GM18505 (cell line): ENCODE measurements around the gene PDE1C.

Experiments
- ATAC-seq: cut with Tn5 transposase; IDR thresholded peaks from one replicate; pipeline ENCODE4 v1.9.1; 2021; ENCODE audit not compliant: unreplicated experiment
- POLR2A ChIP-seq: IDR thresholded peaks from 4 replicates; pipeline ENCODE4 v1.6.1; 2011; ENCODE audit warnings: borderline replicate concordance; ENCODE audit not compliant: insufficient read depth, insufficient read length; ENCODE audit errors: extremely low read depth

PDE1C gene

DNA sequence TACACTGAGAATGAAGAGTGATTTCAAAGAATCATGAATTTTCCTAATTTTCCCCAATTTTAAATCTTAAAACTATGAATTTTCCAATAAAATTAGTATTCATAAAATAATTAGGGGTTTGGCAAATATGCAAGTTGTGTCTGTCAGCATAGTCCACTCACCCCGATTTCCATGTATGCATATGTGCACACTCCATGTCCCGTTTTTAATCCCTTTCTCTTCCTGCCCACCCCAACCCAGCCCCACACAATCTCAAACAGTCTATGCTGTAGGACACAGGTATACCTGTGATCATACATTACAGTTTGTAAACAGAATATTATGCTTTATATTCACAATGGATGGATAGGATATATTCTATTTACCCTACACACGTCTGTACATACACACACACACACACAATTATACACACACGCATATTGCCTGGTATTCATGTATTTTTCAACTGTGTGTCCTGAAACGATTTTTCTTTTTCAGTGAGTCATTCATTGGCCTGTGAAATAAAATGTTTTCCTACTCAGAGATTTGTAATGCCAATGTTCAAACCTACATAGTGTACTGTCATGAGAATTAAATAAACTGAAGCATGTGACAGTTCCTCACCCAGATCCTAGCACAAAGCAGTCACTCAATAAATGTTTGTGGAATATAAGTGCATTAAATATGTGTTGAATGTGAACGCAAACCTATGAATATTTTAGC lies 144.3 kb downstream of the PDE1C start:
- no peak for TF ChIP-seq POLR2A
- ATAC-seq = no peak

DNA sequence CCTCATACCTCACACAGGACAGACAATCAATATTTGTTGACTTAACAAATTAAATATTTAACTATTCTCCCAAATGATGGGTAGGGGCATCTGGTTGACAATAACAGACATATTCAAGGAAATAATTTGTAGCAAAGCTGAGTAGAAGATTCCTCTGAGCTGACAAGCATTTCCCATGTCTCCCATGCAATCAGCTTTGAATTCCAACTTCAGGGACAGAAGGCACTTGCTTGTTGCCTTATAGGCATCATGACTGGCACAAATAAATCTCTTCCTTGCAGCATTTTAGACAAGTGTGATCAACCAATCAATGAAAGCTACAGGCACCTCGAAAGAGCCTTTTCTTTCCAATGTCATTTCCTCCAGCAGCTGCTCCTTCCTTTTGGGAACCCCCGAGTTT lies 146.0 kb downstream of the PDE1C start:
- no peak for ATAC-seq
- TF ChIP-seq POLR2A = no peak

DNA sequence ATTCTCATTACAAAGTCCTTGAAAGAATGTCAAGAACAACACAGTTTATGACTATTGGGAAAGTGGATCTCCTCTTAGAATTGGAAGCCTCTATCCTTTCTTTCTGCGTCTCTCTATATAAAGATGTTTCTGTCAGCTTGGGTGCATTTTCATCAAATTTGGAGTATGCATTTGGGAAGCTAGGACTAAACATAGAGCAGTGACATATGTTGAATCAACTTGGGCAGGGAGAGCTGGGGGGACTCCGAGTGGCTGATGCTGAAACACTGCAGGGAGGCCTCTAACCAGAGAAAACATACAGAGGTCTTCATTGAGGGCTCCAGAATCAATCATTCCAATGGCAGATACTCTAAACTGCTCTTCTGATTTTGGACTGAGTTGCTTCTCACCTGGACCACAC lies 147.4 kb downstream of the PDE1C start:
- TF ChIP-seq POLR2A = no peak
- ATAC-seq = no peak

DNA sequence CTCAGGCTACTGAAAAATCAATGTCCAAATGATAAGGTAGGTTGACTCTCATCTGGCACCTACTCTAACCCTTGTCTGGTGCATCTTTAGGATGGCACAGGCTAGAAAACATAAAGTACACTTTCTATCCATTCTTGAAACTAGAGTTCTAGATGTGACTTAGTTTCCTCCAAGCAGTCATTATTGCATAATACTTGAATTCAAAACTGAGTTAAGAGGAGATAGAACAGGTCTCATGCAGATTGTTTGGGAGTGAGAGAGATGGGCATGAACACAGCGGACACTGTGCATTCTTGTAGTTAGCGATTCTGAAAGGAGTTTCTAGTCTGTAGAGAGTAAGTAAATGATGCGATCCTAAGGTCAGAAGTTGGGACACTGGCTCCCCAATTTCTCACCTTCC lies 149.2 kb downstream of the PDE1C start:
- no peak for TF ChIP-seq POLR2A
- no peak for ATAC-seq

DNA sequence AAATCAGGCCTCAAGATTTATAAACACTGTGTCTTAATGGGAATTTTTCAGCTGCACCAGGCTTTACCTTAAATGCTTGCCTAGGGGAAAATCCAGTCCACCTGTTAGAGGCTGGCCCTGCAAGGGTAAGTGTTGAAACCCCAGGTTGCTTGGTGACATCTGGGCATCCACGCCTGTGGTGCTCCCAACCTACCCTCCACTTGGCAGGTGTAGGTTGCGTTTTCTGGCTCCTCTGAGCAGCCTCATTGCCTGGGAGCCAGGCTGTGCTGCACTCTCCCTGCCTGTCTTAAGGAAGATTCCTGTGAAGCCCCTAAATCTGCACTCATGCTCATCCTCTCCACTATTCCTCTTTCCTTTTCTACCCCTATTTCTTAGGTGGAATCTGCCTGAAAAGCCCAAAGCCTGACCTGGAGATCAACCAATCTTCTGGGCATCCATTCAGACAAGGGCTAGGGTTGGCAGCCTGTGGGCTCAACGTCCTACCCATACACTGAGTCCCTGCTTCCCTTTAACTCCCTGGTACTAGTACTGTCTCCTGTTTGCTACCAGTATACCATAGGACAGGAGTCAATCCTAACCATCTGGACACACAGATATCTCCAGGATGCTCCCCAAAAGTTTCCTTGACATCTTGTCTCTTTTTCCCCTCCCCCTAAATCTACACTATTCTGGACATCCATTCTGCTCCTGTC lies 150.4 kb downstream of the PDE1C start:
- no peak for TF ChIP-seq POLR2A

DNA sequence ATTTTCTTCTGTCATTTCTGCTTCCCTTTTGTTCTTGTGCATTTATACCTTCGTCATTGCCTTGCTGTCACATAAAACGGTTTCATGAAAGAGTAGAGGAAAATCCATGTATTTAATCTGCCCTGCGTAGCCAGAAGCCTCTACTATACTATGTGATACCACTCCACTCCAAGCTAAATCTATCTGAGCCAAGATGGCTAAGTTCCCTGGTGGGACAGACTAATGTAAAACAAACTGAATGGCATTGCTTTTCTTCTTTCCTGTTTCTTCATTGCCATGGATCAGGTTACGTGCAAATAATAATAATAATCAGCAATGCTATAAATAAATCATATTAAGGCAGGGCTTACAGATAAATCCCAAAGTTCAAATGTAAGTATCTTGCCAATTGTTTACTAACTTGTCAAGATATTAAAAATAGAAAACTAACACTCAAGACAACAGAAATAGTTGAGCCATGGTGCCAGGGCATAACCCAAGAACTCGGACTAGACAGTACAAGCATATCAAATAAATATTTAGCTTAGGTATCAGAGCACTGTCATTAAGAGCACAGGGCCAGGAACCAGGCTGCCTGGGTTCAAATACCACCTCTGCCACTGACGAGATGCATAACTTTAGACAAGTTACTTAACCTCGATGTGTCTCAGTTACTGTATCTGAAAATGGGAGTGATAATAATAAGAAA lies 151.4 kb downstream of the PDE1C start:
- TF ChIP-seq POLR2A = no peak
- no peak for ATAC-seq

More for the DNA sequence above, 150.4 kb downstream of the PDE1C start:
- no peak for ATAC-seq

DNA sequence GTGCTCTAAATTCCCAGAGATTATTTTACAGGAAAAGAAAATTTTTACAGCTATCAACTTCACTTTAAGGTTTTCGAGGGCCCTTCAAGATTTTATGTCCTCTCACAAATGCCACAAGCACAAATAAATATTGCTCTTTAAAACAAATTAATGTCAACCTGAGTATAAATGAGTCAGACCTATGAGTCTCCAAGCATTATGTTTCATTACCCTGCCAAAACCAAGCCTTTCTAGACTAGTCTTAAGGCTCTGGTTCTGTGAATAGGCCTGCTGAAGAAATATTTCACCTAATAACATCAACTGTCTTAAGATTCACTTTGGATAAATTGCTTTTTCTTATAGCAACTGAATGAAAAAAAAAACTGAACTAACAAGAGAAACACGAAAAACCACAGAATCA lies 153.0 kb downstream of the PDE1C start:
- TF ChIP-seq POLR2A = no peak
- no peak for ATAC-seq

DNA sequence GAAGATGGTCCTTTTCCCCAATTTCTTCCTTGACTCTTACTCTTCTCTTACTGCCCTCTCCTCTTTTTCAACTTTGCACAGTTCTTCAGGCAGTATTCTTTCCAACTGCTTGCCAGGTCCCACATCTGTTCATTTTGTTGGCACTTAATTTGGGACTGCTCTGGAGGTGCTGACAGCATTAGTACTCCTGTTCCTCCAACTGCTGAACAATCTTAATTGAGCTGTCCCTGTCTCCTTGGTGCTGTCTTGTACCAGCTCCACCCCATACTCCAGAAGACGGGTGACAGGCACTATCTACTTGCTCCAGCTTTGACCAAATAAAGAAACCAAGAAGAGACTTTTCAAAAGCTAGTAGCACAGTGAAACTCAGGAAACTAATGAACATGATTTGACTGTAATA lies 160.0 kb downstream of the PDE1C start:
- no peak for ATAC-seq
- TF ChIP-seq POLR2A = no peak

DNA sequence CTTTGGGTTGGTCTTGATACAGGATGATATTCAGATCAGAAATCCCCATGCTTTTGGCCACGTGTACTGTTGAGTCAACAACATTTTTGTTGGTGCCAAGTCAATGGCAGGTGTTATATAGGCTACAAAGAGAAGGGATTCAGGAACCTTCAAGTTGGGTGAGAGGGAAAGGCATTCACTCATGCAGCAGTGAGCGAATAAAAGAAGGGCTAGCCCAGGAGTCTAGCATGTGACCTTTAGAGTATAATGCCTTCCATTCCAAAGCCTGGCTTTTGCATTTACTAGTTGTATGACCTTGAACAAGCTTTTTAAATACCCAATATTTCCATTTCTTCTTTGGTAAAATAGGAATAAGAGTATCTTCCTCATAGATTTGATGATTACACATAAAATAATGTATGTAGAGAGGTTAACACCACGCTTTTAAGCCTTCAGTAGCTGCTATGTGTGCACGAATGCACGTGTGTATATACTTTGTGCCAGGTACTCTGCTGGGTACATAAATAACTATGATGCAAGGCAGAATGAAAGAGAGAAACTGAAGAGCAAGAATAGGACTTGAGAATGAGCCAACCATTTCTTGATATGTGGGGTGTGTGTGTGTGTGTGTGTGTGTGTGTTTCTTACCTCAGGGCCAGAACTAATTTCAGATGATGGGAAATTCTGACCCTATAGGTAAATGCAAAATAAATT lies 163.6 kb downstream of the PDE1C start:
- no peak for ATAC-seq
- no peak for TF ChIP-seq POLR2A

DNA sequence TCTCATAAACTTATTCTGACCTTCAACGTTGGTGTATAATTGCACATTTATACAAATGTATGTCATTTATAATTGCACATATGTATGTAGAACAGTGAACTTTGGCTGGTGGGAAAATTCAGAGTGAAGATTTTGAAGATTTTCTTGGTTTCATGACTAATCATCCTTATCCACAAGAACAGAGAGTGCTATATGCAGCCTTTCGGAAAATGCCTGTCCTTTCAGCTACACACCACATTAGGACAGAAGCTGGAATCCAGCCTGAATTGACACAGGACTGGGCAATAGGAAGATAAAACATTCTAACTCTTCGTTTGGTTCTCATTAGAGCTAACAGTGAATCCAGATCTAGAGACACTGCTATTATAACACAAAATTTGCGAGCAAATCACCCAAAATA lies 166.2 kb downstream of the PDE1C start:
- TF ChIP-seq POLR2A = no peak

DNA sequence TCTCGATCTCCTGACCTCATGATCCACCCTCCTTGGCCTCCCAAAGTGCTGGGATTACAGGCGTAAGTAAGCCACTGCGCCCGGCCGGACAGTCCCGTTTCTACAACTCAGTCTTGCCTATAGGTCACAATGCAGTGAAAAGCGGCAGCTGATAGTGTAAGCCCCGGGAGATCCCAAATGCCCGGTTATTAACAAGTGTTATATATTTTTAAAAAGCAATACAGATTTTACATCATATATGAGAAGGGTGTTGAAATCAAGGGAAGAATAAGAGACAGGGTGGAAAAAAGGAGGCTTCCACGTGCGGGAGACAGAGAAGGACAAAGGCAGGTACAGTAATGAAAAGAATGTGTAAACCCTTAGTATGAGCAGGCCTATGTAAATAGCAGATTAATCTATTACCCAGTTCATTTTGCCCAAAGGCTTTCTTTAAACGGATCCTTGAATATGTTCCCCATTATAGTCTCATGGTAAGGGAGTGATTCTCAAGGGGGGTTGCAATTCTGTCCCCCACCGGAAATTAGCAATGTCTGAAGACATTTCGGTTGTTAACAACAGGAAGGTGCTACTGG lies 170.8 kb downstream of the PDE1C start:
- no peak for ATAC-seq
- no peak for TF ChIP-seq POLR2A

More for the DNA sequence above, 166.2 kb downstream of the PDE1C start:
- no peak for ATAC-seq

DNA sequence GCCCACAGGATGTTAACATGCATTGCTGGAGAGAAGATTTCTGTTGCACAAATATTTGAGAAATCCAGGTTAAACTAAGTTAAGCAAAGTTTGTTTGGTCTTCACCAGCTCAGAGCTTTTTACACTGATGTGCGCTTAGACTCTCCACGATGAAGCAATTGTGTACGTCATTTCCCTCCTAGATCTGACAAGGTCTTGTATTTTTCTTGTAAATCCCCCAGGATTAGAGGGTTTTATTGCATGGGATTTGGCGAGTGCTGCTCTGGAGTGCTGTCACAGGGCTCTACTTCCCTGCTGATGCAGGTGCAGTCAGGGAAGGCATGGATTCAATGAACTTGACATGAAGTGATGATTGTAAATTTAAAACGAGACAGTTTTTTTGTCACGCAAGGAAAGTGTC lies 173.3 kb downstream of the PDE1C start:
- TF ChIP-seq POLR2A = no peak
- no peak for ATAC-seq

DNA sequence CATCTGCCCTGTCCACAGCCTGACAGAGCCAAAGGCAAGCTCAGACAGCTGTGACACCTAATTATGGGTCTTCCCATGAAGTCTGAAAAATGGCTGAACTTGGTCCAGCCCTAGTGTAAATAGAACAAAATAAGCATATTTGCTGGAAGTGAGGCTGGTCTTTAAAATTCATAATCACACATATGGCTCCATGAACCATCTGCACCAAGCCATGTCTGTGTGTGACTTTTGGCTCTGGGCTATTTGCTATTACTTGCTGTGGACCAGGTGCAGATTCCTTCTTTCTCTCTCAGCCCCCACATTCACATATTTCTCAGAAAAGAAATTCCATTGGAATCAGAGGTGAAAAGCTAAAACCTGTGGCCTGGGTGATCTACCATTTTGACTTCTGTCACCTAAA lies 175.9 kb downstream of the PDE1C start:
- TF ChIP-seq POLR2A = no peak
- no peak for ATAC-seq

DNA sequence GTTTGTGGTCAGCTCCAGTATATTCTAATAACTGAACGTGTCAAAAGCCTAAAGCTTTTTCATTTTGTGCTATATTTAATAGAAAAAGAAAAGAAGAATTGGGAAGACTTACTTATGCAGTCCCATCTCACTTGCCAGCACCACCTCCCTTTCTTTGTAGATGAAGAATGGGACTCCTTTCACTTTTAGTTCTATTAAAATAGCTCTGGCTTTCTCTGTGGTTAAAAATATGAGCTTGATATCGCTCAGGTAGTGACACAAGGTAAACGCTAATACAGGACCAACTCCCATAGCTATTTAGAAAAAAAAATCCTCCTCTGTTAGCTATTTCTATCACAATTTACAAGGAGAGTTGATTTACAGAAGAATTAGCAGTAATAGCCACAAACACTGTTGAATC lies 176.8 kb downstream of the PDE1C start:
- ATAC-seq = no peak
- no peak for TF ChIP-seq POLR2A
